Measurements from ENCODE around the gene RFPL1.
A peak's percentile ranks its signal among the peaks of the same experiment; 100 is the strongest.

RFPL1 gene

DNA sequence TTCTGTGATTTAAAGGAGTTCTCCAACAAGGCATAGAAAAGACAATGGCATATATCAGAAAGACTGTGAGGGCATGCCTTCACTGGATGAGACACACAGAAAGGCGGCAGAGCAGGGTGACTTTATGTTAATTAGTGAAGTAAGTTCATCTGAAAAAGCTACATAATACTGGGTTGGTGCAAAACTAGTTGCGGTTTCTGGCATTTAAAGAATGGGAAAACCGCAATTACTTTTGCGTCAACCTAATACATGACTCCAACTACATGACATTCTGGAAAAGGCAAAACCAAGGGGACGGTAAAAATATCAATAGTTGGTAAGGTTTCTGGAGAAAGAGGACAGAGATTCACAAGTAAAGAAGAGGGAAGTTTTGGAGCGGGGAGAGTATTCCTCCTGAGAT, 5.1 kb downstream of the RFPL1 start:
- H3K4me3 ChIP-seq (ENCODE audit: low read length) = no peak overlapping the region
- no peak for TF ChIP-seq CTCF (IDR thresholded peaks at IDR 0.05; ENCODE audit: insufficient read depth, low read depth, low read length, missing control alignments)
- DNase-seq (ENCODE audit: low read depth) = no peak

DNA sequence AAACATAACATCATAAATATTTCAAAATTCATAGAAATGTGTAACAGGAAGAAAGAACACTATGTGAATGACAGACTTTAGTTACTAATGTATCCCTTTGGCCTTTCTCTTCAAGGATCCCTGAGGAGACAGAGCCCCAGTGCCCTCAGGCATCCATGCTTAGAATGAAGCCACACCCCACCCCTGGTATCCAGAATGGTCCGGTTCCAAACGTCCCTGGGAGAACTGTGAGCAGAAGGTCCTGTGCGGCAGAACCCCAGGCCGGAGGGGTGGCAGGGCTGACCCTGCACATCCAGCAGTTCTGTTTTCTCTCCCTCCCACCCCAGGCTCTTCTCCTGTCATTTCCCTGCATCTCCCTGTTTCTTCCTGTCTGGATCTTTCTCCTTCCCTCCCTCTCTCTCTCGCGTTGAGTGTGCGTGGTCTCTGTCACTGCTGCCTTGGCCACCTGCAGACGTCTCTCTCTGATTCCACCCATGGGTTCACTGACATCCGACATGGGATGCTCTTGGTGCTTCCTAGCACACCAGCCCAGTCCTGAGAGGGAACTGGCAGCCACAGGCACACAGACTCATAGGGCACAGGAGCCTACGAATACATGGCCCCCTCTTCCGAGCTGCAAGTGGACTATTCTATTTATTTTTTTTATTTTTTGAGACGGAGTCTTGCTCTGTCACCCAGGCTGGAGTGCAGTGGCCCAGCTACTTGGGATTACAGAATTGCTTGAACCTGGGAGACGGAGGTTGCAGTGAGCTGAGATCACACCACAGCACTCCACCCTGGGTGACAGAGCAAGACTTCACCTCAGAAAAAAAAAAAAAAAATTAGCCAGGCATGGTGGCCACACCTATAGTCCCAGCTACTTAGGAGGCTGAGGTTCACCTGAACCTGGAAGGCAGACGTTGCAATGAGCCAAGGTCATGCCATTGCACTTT, 5.7 kb downstream of the RFPL1 start:
- no peak overlapping the region for H3K4me3 ChIP-seq (ENCODE audit: low read length)
- no peak for DNase-seq (ENCODE audit: low read depth)
- TF ChIP-seq CTCF (IDR thresholded peaks at IDR 0.05; ENCODE audit: insufficient read depth, low read depth, low read length, missing control alignments) = no peak

DNA sequence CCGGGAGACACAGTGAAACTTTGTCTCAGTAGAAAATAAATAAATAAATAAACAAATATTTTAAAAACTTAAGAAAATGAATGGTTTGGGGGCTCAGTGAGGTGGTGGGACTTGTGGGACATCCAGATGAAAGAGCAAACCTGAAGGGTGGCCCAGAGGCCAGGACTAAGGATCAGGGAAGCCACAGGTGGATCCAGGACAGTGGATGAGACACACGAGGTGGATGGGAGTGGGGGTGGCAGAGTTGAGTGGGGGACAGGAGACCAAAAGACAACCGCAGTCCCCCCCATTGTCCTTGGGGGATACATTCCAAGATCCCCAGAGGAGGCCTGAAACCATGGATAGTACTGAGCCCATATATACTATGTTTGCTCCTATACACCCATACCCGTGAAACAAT, 7.1 kb downstream of the RFPL1 start:
- H3K4me3 ChIP-seq (ENCODE audit: low read length) = no peak overlapping the region
- TF ChIP-seq CTCF (IDR thresholded peaks at IDR 0.05; ENCODE audit: insufficient read depth, low read depth, low read length, missing control alignments) = no peak
- DNase-seq (ENCODE audit: low read depth) = no peak

DNA sequence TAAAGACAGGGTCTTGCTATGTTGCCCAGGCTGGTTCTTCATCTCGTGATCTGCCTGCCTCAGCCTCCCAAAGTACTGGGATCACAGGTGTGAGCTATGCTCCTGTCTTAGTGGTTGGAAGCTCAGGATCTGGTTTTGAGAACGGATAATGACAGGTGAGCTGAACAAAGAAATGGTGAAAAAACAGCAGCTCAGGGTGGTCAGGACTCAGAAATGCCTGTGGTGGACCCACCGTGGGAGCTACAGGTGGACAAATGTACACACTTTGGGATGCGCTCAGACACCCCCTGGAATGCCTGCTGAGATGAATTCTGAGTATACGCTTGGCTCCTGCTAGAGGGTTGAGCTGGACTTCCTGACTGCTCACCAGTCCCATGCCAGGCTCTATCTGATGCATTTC, 9.5 kb downstream of the RFPL1 start:
- H3K4me3 ChIP-seq (ENCODE audit: low read length) = no peak overlapping the region
- DNase-seq (ENCODE audit: low read depth) = no peak
- TF ChIP-seq CTCF (IDR thresholded peaks at IDR 0.05; ENCODE audit: insufficient read depth, low read depth, low read length, missing control alignments) = no peak

- no peak overlapping the region for H3K4me3 ChIP-seq (ENCODE audit: low read length)
- TF ChIP-seq CTCF (IDR thresholded peaks at IDR 0.05; ENCODE audit: insufficient read depth, low read depth, low read length, missing control alignments) = no peak
- no peak for DNase-seq (ENCODE audit: low read depth)
Observed at GRCh38 chr22:29449296-29449875, 11.0 kb downstream of the RFPL1 start.

GRCh38 chr22:29450222-29450621, 11.8 kb downstream of the RFPL1 start:
- peak; percentile 44 for DNase-seq (ENCODE audit: low read depth)
- no peak for TF ChIP-seq CTCF (IDR thresholded peaks at IDR 0.05; ENCODE audit: insufficient read depth, low read depth, low read length, missing control alignments)
- no peak overlapping the region for H3K4me3 ChIP-seq (ENCODE audit: low read length)
